ENCODE measurements around the gene METTL16.

DNA sequence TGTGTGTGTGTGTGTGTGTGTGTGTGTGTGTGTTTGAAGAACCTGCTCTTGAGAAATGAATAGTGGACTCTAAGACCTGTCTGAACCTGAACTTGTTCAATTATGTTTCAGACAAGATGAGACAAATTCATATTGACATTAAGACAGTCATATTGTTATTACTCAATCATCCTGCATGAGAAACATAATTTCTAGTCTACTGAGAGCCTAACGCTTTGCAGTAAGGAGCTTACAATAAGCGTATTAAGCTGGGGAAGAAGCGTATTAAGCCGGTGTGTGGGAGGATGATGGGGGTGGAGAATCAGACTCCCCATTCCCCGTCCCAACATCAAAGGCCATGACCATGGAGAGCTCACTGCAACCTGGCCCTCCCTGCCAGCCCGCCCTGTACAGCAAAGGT, 88.4 kb downstream of the METTL16 start:
- TF ChIP-seq, protein P1, sequence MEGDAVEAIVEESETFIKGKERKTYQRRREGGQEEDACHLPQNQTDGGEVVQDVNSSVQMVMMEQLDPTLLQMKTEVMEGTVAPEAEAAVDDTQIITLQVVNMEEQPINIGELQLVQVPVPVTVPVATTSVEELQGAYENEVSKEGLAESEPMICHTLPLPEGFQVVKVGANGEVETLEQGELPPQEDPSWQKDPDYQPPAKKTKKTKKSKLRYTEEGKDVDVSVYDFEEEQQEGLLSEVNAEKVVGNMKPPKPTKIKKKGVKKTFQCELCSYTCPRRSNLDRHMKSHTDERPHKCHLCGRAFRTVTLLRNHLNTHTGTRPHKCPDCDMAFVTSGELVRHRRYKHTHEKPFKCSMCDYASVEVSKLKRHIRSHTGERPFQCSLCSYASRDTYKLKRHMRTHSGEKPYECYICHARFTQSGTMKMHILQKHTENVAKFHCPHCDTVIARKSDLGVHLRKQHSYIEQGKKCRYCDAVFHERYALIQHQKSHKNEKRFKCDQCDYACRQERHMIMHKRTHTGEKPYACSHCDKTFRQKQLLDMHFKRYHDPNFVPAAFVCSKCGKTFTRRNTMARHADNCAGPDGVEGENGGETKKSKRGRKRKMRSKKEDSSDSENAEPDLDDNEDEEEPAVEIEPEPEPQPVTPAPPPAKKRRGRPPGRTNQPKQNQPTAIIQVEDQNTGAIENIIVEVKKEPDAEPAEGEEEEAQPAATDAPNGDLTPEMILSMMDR (conservative IDR thresholded peaks at IDR 0.05; ENCODE audit: low read depth in 2 of 2) = no peak
- TF ChIP-seq, protein P2, sequence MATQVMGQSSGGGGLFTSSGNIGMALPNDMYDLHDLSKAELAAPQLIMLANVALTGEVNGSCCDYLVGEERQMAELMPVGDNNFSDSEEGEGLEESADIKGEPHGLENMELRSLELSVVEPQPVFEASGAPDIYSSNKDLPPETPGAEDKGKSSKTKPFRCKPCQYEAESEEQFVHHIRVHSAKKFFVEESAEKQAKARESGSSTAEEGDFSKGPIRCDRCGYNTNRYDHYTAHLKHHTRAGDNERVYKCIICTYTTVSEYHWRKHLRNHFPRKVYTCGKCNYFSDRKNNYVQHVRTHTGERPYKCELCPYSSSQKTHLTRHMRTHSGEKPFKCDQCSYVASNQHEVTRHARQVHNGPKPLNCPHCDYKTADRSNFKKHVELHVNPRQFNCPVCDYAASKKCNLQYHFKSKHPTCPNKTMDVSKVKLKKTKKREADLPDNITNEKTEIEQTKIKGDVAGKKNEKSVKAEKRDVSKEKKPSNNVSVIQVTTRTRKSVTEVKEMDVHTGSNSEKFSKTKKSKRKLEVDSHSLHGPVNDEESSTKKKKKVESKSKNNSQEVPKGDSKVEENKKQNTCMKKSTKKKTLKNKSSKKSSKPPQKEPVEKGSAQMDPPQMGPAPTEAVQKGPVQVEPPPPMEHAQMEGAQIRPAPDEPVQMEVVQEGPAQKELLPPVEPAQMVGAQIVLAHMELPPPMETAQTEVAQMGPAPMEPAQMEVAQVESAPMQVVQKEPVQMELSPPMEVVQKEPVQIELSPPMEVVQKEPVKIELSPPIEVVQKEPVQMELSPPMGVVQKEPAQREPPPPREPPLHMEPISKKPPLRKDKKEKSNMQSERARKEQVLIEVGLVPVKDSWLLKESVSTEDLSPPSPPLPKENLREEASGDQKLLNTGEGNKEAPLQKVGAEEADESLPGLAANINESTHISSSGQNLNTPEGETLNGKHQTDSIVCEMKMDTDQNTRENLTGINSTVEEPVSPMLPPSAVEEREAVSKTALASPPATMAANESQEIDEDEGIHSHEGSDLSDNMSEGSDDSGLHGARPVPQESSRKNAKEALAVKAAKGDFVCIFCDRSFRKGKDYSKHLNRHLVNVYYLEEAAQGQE (IDR thresholded peaks at IDR 0.05; ENCODE audit: unreplicated experiment) = no peak
- TF ChIP-seq, protein P3, sequence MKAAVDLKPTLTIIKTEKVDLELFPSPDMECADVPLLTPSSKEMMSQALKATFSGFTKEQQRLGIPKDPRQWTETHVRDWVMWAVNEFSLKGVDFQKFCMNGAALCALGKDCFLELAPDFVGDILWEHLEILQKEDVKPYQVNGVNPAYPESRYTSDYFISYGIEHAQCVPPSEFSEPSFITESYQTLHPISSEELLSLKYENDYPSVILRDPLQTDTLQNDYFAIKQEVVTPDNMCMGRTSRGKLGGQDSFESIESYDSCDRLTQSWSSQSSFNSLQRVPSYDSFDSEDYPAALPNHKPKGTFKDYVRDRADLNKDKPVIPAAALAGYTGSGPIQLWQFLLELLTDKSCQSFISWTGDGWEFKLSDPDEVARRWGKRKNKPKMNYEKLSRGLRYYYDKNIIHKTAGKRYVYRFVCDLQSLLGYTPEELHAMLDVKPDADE (IDR thresholded peaks at IDR 0.05) = no peak
- TF ChIP-seq STAT1 (IDR thresholded peaks at IDR 0.05; ENCODE audit: unreplicated experiment) = no peak
- TF ChIP-seq POLR2AphosphoS5 (IDR thresholded peaks at IDR 0.05; ENCODE audit: low read depth) = no peak
- TF ChIP-seq EZH2 (IDR thresholded peaks at IDR 0.05; ENCODE audit: low read depth, unreplicated experiment) = no peak
- TF ChIP-seq NANOG (IDR thresholded peaks at IDR 0.05; ENCODE audit: borderline replicate concordance) = no peak
- no peak for TF ChIP-seq JUNB (IDR thresholded peaks at IDR 0.05; ENCODE audit: unreplicated experiment)
- no peak for TF ChIP-seq CREB1 (CRISPR knock-in tag; IDR thresholded peaks at IDR 0.05; ENCODE audit: low read depth)
- no peak for TF ChIP-seq EZH2phosphoT487 (IDR thresholded peaks at IDR 0.05; ENCODE audit: unreplicated experiment)

All from GM23338 (cell line).